ENCODE data around the gene PSMG3. TPM values are rescaled to one million over a fixed set of nuclear protein-coding genes. Genes with fewer than 3 reads are reported as not detected.

PSMG3 gene
- total and polyA plus RNA-seq, 3 donors from 2014 or later, result 23.7 to 44.5 (median 39.1) TPM

DNA sequence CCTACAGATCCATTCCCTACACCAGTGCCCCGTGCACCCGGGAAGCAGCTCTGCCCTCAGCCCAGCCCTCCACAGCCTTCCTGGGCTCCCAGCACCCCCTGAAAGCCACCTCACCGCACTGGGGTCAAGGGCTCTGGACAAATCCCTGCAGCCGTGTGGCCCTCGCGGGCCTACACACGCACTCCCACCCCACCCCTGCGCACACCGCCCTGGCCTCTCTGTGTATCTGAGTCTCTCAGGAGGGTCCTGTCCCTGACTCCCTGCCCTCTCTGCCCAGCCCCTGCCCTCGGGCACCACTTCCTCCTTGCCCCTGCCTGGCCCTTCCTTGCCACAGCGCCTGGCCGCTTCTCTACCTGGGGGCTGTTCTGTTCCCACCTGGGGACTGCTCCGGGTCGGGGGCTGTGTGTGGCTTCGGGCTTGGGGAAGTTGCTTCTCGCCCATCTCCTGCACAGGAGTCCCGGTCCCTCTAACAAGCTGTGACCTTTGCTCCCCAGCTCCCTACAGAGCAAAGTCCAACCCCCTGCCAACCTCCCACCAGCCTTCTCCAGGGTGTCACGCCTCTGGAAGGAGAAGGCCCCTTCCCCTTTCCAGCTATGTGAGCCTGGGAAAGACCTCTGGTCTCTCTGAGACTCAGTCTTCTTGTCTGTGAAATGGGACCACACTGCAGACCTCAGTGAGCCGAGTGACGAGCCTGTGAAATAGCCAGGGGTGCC, 15.3 kb downstream of the PSMG3 start:
- H3K4me3 ChIP-seq, result no peak overlapping the region
- intact Hi-C loops (cut with DNase I; ENCODE audit: low total_unique reads), result no loop called here
- H3K36me3 ChIP-seq (ENCODE audit: low read depth, missing control alignments), result no peaks in the 10 kb centered on the region
- no peaks in the 10 kb centered on the region for H3K27me3 ChIP-seq
- no peaks in the 10 kb centered on the region for H3K9me3 ChIP-seq
- WGBS, 2 donors, result 60% methylated on average over 17 to 20 of the region's 20 CpGs
- DNase-seq, result no peak
- TF ChIP-seq CTCF (IDR thresholded peaks at IDR 0.05) (no peak), POLR2A (IDR thresholded peaks at IDR 0.05) (no peak)
- H3K4me1 ChIP-seq, result peaks cover 19% of the 10 kb centered on the region
- peak overlapping the region in 1 of 2 donors; percentile 55 for H3K27ac ChIP-seq

DNA sequence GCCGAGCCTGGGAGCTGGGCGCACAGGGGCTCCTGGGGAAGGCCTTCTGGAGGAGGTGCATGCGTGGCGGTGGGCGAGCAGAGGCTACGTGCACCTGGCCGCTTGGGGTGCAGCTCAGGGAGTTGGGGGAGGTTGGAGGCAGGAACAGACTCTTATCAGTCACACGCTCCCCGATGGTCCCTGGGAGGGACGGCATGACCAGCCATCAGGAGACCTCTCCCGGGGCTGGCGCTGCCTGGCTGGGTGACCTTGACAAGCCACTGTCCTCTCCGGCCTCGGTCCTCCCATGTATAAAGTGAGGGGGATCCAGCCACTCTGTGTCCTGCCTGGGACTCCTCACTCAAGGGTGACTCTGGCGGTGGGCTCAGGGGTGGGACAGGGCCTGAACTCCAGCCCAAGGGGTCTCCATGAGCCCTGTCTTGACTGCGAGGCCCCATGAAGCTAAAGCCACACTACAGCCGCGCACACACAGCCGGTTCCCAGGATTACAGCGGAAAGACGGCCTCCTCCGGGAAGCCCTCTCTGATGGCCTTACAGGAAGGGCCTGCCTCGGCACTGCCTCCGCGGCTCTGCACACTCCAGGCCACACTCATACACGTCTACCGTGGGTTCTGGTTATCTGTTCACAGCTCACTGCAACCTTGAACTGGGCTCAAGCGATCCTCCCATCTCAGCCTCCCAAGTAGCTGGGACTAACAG, 16.2 kb downstream of the PSMG3 start:
- DNase-seq, result peak; percentile 81
- Histone ChIP-seq H3K4me1 (peaks cover 19% of the 10 kb centered on the region), H3K27ac (peak overlapping the region in 1 of 2 donors; percentile 44), H3K27me3 (no peaks in the 10 kb centered on the region), H3K9me3 (no peaks in the 10 kb centered on the region), H3K36me3 (ENCODE audit: low read depth, missing control alignments) (no peaks in the 10 kb centered on the region), H3K4me3 (no peak overlapping the region)
- no peak for TF ChIP-seq POLR2A (IDR thresholded peaks at IDR 0.05)
- TF ChIP-seq CTCF (IDR thresholded peaks at IDR 0.05), result no peak
- intact Hi-C loops (cut with DNase I; ENCODE audit: low total_unique reads), result no loop called here
- 56 to 66% methylated on average over 11 to 23 of the region's 28 CpGs for WGBS, 2 donors

GRCh38 chr7:1552200-1552599, 17.6 kb downstream of the PSMG3 start:
- DNase-seq, result no peak
- no peak for TF ChIP-seq POLR2A (IDR thresholded peaks at IDR 0.05)
- no peak for TF ChIP-seq CTCF (IDR thresholded peaks at IDR 0.05)
- Histone ChIP-seq H3K36me3 (ENCODE audit: low read depth, missing control alignments) (no peaks in the 10 kb centered on the region), H3K9me3 (no peaks in the 10 kb centered on the region), H3K27ac (no peak overlapping the region), H3K4me3 (no peak overlapping the region), H3K4me1 (peaks cover 19% of the 10 kb centered on the region), H3K27me3 (no peaks in the 10 kb centered on the region)
- WGBS, 2 donors, result 66 to 67% methylated on average over 7 of the region's 7 CpGs
- intact Hi-C loops (cut with DNase I; ENCODE audit: low total_unique reads), result no loop called here

DNA sequence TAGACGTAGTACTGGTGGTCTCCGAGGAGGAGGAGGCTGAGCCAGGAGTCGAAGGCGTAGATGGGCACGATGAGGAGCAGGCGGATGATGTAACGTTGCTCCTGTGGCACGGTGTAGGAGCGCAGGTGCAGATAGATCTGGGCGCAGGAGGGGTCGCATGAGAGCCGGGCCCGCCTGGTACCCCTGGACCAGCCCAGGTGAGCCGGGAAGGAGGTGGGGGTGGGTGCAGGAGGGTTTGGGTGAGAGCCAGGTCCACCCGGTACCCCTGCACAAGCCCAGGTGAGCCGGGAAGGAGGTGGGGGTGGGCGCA, 19.0 kb downstream of the PSMG3 start:
- Histone ChIP-seq H3K36me3 (ENCODE audit: low read depth, missing control alignments) (no peaks in the 10 kb centered on the region), H3K27me3 (no peaks in the 10 kb centered on the region), H3K4me3 (no peak overlapping the region), H3K9me3 (no peaks in the 10 kb centered on the region), H3K4me1 (peaks cover 16% of the 10 kb centered on the region), H3K27ac (no peak overlapping the region)
- TF ChIP-seq CTCF (IDR thresholded peaks at IDR 0.05), result no peak
- TF ChIP-seq POLR2A (IDR thresholded peaks at IDR 0.05), result no peak
- no peak for DNase-seq
- intact Hi-C loops (cut with DNase I; ENCODE audit: low total_unique reads), result no loop called here
- 91 to 92% methylated on average over 9 to 15 of the region's 17 CpGs for WGBS, 2 donors

All from testis (tissue), 3 donors.